Measurements from ENCODE around the gene MN1. TPM values are rescaled to one million over a fixed set of nuclear protein-coding genes. Genes with fewer than 3 reads are reported as not detected.

The MN1 gene
- total and polyA plus RNA-seq, 8 donors, result 0.50 to 6.4 (median 2.8) TPM

GRCh38 chr22:27706489-27706888, 95.1 kb downstream of the MN1 start:
- H3K27ac ChIP-seq, result no peak overlapping the region
- no peaks in the 10 kb centered on the region for H3K4me1 ChIP-seq
- TF ChIP-seq POLR2AphosphoS5 (IDR thresholded peaks at IDR 0.05) (no peak), POLR2A (IDR thresholded peaks at IDR 0.05) (no peak)
- H3K4me3 ChIP-seq, result no peak overlapping the region
- 80 to 94% (median 89%) methylated on average over 5 of the region's 5 CpGs for WGBS, 5 donors
- peaks cover 0 to 7% (median 3%) of the 10 kb centered on the region in 4 donors for H3K9me3 ChIP-seq
- no peak for DNase-seq
- no peaks in the 10 kb centered on the region for H3K36me3 ChIP-seq
- no peaks in the 10 kb centered on the region for H3K27me3 ChIP-seq
- intact Hi-C loops (cut with DNase I; ENCODE audit: low total_unique reads), result no loop called here

- TF ChIP-seq POLR2AphosphoS5 (IDR thresholded peaks at IDR 0.05) (no peak), EP300 (IDR thresholded peaks at IDR 0.05) (no peak), POLR2A (IDR thresholded peaks at IDR 0.05) (no peak), CTCF (IDR thresholded peaks at IDR 0.05) (no peak)
- 53 to 70% (median 66%) methylated on average over 12 of the region's 12 CpGs for WGBS, 5 donors
- no peak for DNase-seq
- Histone ChIP-seq H3K27me3 (no peaks in the 10 kb centered on the region), H3K36me3 (no peaks in the 10 kb centered on the region), H3K4me3 (no peak overlapping the region), H3K27ac (no peak overlapping the region), H3K9me3 (peaks cover 0 to 7% (median 3%) of the 10 kb centered on the region in 4 donors), H3K4me1 (no peaks in the 10 kb centered on the region)
- intact Hi-C loops (cut with DNase I; ENCODE audit: low total_unique reads), result no loop called here
Measured at GRCh38 chr22:27705408-27706080, 96.0 kb downstream of the MN1 start.

GRCh38 chr22:27704581-27704980, 97.0 kb downstream of the MN1 start:
- H3K4me1 ChIP-seq, result no peaks in the 10 kb centered on the region
- intact Hi-C loops (cut with DNase I; ENCODE audit: low total_unique reads), result no loop called here
- H3K4me3 ChIP-seq, result no peak overlapping the region
- TF ChIP-seq POLR2AphosphoS5 (IDR thresholded peaks at IDR 0.05) (no peak), EP300 (IDR thresholded peaks at IDR 0.05) (no peak), POLR2A (IDR thresholded peaks at IDR 0.05) (no peak), CTCF (IDR thresholded peaks at IDR 0.05) (no peak)
- H3K27me3 ChIP-seq, result no peaks in the 10 kb centered on the region
- peaks cover 0 to 7% (median 3%) of the 10 kb centered on the region in 4 donors for H3K9me3 ChIP-seq
- H3K27ac ChIP-seq, result no peak overlapping the region
- no peak for DNase-seq
- WGBS, 5 donors, result 83 to 99% (median 95%) methylated on average over 1 to 6 of the region's 6 CpGs
- no peaks in the 10 kb centered on the region for H3K36me3 ChIP-seq

- Histone ChIP-seq H3K27me3 (no peaks in the 10 kb centered on the region), H3K9me3 (peaks cover 0 to 20% (median 11%) of the 10 kb centered on the region in 4 donors), H3K27ac (no peak overlapping the region), H3K4me1 (peaks cover 0 to 4% (median 0%) of the 10 kb centered on the region in 4 donors), H3K36me3 (no peaks in the 10 kb centered on the region), H3K4me3 (no peak overlapping the region)
- DNase-seq, result no peak
- TF ChIP-seq CTCF (IDR thresholded peaks at IDR 0.05), result no peak
- TF ChIP-seq EP300 (IDR thresholded peaks at IDR 0.05), result no peak
- 69 to 93% (median 80%) methylated on average over 10 of the region's 10 CpGs for WGBS, 5 donors
- intact Hi-C loops (cut with DNase I; ENCODE audit: low total_unique reads), result no loop called here
Measured at GRCh38 chr22:27699383-27700019, 102.1 kb downstream of the MN1 start.

- intact Hi-C loops (cut with DNase I; ENCODE audit: low total_unique reads), result no loop called here
- TF ChIP-seq EP300 (IDR thresholded peaks at IDR 0.05), result no peak
- no peak for TF ChIP-seq POLR2AphosphoS5 (IDR thresholded peaks at IDR 0.05)
- TF ChIP-seq CTCF (IDR thresholded peaks at IDR 0.05), result no peak
- no peak for TF ChIP-seq POLR2A (IDR thresholded peaks at IDR 0.05)
Measured at GRCh38 chr22:27698813-27699212, 102.7 kb downstream of the MN1 start.

More at GRCh38 chr22:27698813-27699212, 102.7 kb downstream of the MN1 start:
- DNase-seq, result no peak
- H3K36me3 ChIP-seq, result no peaks in the 10 kb centered on the region
- peaks cover 0 to 4% (median 0%) of the 10 kb centered on the region in 4 donors for H3K4me1 ChIP-seq
- no peaks in the 10 kb centered on the region for H3K27me3 ChIP-seq
- peaks cover 0 to 20% (median 11%) of the 10 kb centered on the region in 4 donors for H3K9me3 ChIP-seq
- H3K27ac ChIP-seq, result no peak overlapping the region
- WGBS, 5 donors, result 50 to 70% (median 64%) methylated on average over 5 of the region's 5 CpGs
- H3K4me3 ChIP-seq, result no peak overlapping the region
